Astrocyte of the cerebellum (primary cell): ENCODE data around the gene MTFR2.

Experiments
- DNase-seq: peaks from one replicate; pipeline ENCODE4 v3.0.0-alpha.2; 2011; ENCODE audit warnings: low read depth
- H3K4me3 ChIP-seq: 2 replicates; pipeline ENCODE4 v1.5.1; 2011; ENCODE audit warnings: mild to moderate bottlenecking, low read depth, low read length, moderate library complexity
- CTCF ChIP-seq: IDR thresholded peaks from 2 replicates; pipeline ENCODE4 v1.5.1; 2012; ENCODE audit warnings: low read length, low read depth, moderate library complexity, mild to moderate bottlenecking; ENCODE audit errors: missing control alignments
- in situ Hi-C: cut with HindIII; loops from 2 replicates; pipeline ENCODE4 v1.10.0; 2017; ENCODE audit warnings: low sequenced_read_pairs

The MTFR2 gene

DNA sequence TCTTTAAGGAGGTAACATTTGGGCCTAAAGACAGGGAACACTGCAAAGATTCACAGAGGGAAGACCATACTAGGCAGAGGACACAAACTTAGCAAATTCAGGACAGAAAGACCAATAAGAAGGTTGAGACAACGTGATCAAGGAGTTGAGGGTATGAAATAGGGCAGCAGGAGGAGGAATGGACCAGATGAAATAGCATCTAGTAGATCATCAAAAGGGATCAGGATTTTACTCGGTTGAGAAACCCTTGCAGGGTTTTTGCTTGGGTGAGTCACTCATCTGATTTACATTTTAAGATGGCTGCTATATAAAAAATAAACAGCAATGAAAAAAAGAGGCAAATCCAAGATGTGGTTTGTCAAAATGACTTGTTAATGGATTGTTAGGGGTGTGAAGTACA, 34.8 kb upstream of the MTFR2 start:
- TF ChIP-seq CTCF: no peak
- in situ Hi-C loops: loop anchor here (5.0 kb wide), 1 partner anchor 43 kb away; no protein-coding TSS in a partner anchor
- DNase-seq: no peak
- H3K4me3 ChIP-seq: no peak overlapping the region

DNA sequence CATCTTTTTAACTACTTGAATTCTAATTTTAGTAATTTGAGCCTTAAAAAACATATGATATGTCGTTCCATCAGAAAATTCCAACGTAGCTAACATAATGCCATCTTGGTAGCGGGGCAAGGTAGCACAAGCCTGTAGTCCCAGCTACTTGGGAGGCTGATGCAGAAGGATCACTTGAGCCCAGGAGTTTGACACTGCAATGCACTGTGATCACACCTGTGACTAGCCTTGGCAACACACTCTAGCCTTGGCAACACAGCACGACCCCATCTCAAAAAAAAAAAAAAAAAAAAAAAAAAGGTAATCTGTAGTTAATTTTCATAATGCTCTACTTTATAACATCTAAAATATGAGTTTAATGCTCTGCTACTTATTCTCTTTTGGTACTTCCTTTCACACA, 32.8 kb upstream of the MTFR2 start:
- DNase-seq: no peak
- TF ChIP-seq CTCF: no peak
- in situ Hi-C loops: loop anchor here (5.0 kb wide), 1 partner anchor 41 kb away; no protein-coding TSS in a partner anchor
- no peak overlapping the region for H3K4me3 ChIP-seq

DNA sequence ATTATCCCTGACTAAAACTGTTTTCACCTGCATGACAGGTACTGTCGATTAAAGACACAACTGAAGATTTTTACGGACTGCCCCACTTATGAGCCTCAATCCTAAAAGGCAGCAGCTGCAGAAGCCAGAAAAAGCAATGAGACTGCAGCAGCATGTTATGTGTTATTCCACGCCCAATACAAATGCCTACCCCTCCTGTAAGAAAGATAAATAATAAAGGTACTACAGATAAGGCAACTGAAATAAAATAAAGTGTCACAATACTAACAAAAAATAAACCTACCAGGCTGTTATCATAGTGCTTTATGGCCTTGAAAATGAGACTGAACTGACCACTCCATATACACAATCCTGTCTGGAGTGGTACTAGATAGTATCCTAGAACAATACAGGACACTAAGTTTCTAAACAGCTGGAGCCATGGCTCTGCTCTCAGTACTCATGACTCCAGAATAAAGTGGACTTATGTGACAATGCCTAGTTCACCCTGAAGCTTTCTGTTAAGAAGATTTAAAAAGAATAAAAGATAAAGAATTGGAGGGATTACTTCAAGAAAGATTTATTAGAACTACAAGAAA, 30.0 kb upstream of the MTFR2 start:
- TF ChIP-seq CTCF: no peak
- in situ Hi-C loops: loop anchor here (5.0 kb wide), 1 partner anchor 38 kb away; no protein-coding TSS in a partner anchor
- no peak for DNase-seq
- no peak overlapping the region for H3K4me3 ChIP-seq

GRCh38 chr6:136274062-136274461, 24.0 kb upstream of the MTFR2 start:
- no peak for TF ChIP-seq CTCF
- H3K4me3 ChIP-seq: no peak overlapping the region
- in situ Hi-C loops: no loop called here
- DNase-seq: no peak

GRCh38 chr6:136265101-136265500, 15.0 kb upstream of the MTFR2 start:
- DNase-seq: no peak
- no peak for TF ChIP-seq CTCF

DNA sequence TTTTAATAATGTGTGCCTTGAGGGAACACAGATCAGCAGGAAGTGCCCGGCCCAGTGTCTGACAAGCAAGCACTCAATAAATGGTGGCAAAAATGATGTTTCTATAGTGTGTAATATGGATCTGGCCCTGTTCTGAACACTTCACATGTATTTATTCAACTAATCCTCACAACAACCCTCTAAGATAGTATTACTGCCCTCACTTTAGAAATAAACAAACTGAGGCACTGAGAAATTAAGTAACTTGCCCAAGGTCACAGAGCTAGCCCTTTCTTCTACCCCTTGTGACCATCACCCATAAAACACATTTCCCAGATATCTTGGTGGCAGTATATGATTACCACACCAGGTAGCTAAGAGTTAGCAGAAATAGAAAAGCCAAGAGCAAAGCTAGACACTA, 12.8 kb upstream of the MTFR2 start:
- no peak for TF ChIP-seq CTCF
- H3K4me3 ChIP-seq: no peak overlapping the region
- DNase-seq: no peak
- in situ Hi-C loops: no loop called here

More at GRCh38 chr6:136265101-136265500, 15.0 kb upstream of the MTFR2 start:
- no peak overlapping the region for H3K4me3 ChIP-seq
- in situ Hi-C loops: no loop called here
